ENCODE measurements around the gene SYNE2.

- TF ChIP-seq EZH2 (IDR thresholded peaks at IDR 0.05; ENCODE audit: insufficient read depth, low read length) (no peak), CTCF (IDR thresholded peaks at IDR 0.05; ENCODE audit: insufficient read depth, low read depth, low read length) (no peak)
Measured at GRCh38 chr14:64202716-64203115, 349.9 kb downstream of the SYNE2 start.

Data from astrocyte (in vitro differentiated cells and primary cell).